Subcutaneous adipose tissue (tissue), 4 donors: ENCODE measurements around the gene SPATA22. TPM values are rescaled to one million over a fixed set of nuclear protein-coding genes. Genes with fewer than 3 reads are reported as not detected.

Experiments
- CTCF ChIP-seq: fragments of 450-650 bp; IDR thresholded peaks from one replicate; pipeline ENCODE4 v1.5.1; 2016; ENCODE audit warnings: low read depth, mild to moderate bottlenecking, control low read depth, antibody characterized with exemption, moderate library complexity
- total RNA-seq, 4 donors: library from RNA; depleted of rRNA; stranded (reverse); fragments of >200 nt; gene quantifications; one replicate each; pipeline ENCODE4 v1.1.0, GENCODE V29; 2016

Gene SPATA22
- total RNA-seq, 4 donors from 2014 or later: 0.51 to 2.6 (median 0.96) TPM

GRCh38 chr17:3507869-3508268 is 36.2 kb upstream of the SPATA22 start:
- TF ChIP-seq CTCF: no peak

GRCh38 chr17:3507071-3507470 is 35.5 kb upstream of the SPATA22 start:
- TF ChIP-seq CTCF: no peak

- no peak for TF ChIP-seq CTCF
These were observed 34.4 kb upstream of the SPATA22 start for GRCh38 chr17:3506054-3506453.

- TF ChIP-seq CTCF: no peak
These were observed 33.4 kb upstream of the SPATA22 start for GRCh38 chr17:3505008-3505407.

GRCh38 chr17:3503285-3503684 is 31.7 kb upstream of the SPATA22 start:
- TF ChIP-seq CTCF: no peak

- TF ChIP-seq CTCF: no peak
These were observed 30.8 kb upstream of the SPATA22 start for GRCh38 chr17:3502466-3502865.

- TF ChIP-seq CTCF: no peak
These were observed 29.7 kb upstream of the SPATA22 start for GRCh38 chr17:3501344-3501743.
